ENCODE measurements around the gene OR10H5.
"Not testable (repeated sequence)": the region's sequence is repeated elsewhere in the genome, so short reads cannot be mapped to it uniquely, and the experiment has no call there.

Gene OR10H5

DNA sequence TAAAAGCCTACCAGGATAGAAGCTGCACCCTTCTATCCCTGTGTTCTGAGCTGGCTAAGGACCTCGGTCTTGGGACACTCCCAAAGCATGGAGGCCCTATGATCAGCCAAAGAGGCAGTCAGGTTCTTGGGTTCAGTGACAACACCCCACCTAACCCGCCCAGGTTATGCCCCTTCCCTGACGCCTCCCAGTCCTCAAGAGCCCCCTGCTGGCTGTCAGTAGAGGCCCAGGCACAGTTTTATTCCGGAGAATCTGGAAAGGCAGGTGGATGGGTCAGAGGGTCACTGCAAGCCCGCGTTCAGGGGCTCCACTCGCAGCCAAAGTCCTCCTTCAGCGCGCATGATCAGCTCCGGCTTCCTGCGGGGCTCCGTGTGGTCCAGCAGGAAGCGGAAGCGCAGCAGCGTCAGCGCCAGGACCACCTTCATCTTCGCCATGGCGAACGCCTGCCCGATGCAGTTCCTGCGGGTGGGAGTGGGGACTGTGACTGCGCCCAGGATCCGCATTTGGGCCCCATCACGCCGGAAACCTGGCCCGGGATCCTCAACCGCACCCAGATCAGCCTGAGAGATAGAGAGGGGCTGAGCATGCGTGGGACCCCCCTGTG, 27.4 kb upstream of the OR10H5 start:
- Mint-ChIP-seq H3K36me3 (ENCODE audit: low read depth) (no peaks in the 10 kb centered on the region), H3K9me3 (peaks cover 32% of the 10 kb centered on the region), H3K27ac (no peak overlapping the region), H3K27me3 (ENCODE audit: low read depth) (no peaks in the 10 kb centered on the region), H3K4me1 (no peaks in the 10 kb centered on the region), H3K4me3 (no peak overlapping the region)
- TF ChIP-seq, protein P1, sequence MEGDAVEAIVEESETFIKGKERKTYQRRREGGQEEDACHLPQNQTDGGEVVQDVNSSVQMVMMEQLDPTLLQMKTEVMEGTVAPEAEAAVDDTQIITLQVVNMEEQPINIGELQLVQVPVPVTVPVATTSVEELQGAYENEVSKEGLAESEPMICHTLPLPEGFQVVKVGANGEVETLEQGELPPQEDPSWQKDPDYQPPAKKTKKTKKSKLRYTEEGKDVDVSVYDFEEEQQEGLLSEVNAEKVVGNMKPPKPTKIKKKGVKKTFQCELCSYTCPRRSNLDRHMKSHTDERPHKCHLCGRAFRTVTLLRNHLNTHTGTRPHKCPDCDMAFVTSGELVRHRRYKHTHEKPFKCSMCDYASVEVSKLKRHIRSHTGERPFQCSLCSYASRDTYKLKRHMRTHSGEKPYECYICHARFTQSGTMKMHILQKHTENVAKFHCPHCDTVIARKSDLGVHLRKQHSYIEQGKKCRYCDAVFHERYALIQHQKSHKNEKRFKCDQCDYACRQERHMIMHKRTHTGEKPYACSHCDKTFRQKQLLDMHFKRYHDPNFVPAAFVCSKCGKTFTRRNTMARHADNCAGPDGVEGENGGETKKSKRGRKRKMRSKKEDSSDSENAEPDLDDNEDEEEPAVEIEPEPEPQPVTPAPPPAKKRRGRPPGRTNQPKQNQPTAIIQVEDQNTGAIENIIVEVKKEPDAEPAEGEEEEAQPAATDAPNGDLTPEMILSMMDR (IDR thresholded peaks at IDR 0.05; ENCODE audit: unreplicated experiment in 3 of 3) = no peak

DNA sequence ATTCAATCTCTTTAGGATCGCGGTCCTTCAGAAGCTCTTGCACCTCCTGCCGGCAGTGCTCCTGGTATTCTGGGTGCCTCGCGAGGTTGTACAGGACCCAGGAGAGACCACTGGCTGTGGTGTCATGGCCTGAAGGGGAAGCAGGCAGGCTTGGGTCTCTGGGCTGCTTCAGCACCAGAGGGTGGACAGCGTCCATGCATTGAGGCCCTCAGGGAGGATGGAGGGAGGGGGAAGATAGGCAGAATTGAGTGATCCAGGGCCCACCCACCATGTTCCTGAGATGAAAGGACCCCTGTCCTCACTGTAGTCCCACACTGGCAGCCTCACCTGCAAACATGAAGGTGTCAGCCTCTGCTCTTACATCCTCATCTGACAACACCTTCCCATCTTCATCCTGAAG, 17.9 kb upstream of the OR10H5 start:
- no peaks in the 10 kb centered on the region for H3K27me3 Mint-ChIP-seq (ENCODE audit: low read depth)
- H3K4me1 Mint-ChIP-seq = no peaks in the 10 kb centered on the region
- TF ChIP-seq, protein P1 (IDR thresholded peaks at IDR 0.05; ENCODE audit: unreplicated experiment in 3 of 3) = no peak
- H3K4me3 Mint-ChIP-seq = no peak overlapping the region
- no peaks in the 10 kb centered on the region for H3K36me3 Mint-ChIP-seq (ENCODE audit: low read depth)
- H3K9me3 Mint-ChIP-seq = peaks cover 69% of the 10 kb centered on the region
- no peak overlapping the region for H3K27ac Mint-ChIP-seq

DNA sequence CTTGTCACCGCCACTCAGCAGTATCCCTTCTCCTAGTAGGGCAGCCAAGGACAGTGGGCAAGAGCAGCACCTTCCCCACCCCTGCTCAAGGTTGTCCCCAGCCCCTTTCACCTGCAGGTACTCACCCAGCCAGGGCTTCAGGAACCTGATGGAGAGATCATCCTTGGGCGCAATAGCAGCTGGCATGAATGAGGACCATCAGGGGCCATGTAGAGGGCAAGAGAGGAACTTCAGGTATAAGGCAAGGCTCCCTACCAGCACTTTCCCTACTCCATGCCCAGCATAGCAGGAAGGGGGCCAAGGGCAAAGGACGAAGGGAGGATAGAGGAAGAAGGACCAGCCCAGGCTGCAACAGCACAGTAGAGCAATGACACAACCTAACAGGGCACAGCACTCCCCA, 13.3 kb upstream of the OR10H5 start:
- H3K4me1 Mint-ChIP-seq; H3K4me3 Mint-ChIP-seq; H3K36me3 Mint-ChIP-seq (ENCODE audit: low read depth); H3K27ac Mint-ChIP-seq; H3K27me3 Mint-ChIP-seq (ENCODE audit: low read depth): not testable (repeated sequence)
- peaks cover 68% of the 10 kb centered on the region for H3K9me3 Mint-ChIP-seq

DNA sequence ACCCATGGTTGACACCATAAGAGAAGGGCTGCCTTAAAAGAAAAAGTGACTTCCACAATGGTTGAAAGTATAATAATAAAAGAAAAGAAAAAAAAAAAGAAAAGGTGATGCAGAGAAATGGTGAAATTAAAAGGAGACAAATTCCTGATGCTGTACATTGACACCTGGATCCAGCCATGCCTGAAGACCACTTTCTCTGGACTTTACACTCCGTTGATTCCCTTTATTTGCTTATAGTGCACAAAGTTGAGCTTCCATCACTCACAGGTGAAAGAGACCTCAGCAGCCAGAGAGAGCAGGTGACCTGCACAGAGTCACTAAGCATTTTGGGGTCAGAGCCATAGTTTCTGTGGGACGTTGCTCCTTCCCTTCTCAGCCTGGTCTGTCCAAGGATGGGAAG, 12.2 kb upstream of the OR10H5 start:
- peaks cover 61% of the 10 kb centered on the region for H3K9me3 Mint-ChIP-seq

DNA sequence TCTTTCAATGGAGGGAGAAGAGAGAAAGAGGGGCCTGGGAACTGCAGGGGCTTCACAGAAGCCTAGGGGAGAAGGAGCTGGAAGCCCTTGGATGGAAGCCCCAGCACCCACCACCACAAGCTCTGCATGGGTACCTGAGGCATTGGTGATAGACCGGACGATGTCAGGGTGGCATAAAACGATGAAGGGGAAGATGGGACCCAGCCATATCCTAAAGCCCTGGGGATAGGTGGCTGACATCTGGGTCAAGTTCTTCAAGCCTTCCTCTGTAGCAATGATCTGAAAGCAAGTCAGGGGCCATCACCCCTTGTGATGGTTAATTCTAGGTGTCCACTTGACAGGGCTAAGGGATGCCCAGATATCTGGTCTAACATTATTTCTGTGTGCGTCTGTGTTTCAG, 11.2 kb upstream of the OR10H5 start:
- H3K4me3 Mint-ChIP-seq = no peak overlapping the region
- H3K36me3 Mint-ChIP-seq (ENCODE audit: low read depth) = no peaks in the 10 kb centered on the region
- H3K27ac Mint-ChIP-seq = no peak overlapping the region
- peaks cover 60% of the 10 kb centered on the region for H3K9me3 Mint-ChIP-seq
- no peaks in the 10 kb centered on the region for H3K27me3 Mint-ChIP-seq (ENCODE audit: low read depth)
- H3K4me1 Mint-ChIP-seq = no peaks in the 10 kb centered on the region
- TF ChIP-seq, protein P1 (IDR thresholded peaks at IDR 0.05; ENCODE audit: unreplicated experiment in 3 of 3) = no peak

More for the DNA sequence above, 12.2 kb upstream of the OR10H5 start:
- Mint-ChIP-seq H3K27ac (no peak overlapping the region), H3K36me3 (ENCODE audit: low read depth) (no peaks in the 10 kb centered on the region), H3K4me3 (no peak overlapping the region), H3K27me3 (ENCODE audit: low read depth) (no peaks in the 10 kb centered on the region), H3K4me1 (no peaks in the 10 kb centered on the region)
- TF ChIP-seq, protein P1 (IDR thresholded peaks at IDR 0.05; ENCODE audit: unreplicated experiment in 3 of 3) = no peak

DNA sequence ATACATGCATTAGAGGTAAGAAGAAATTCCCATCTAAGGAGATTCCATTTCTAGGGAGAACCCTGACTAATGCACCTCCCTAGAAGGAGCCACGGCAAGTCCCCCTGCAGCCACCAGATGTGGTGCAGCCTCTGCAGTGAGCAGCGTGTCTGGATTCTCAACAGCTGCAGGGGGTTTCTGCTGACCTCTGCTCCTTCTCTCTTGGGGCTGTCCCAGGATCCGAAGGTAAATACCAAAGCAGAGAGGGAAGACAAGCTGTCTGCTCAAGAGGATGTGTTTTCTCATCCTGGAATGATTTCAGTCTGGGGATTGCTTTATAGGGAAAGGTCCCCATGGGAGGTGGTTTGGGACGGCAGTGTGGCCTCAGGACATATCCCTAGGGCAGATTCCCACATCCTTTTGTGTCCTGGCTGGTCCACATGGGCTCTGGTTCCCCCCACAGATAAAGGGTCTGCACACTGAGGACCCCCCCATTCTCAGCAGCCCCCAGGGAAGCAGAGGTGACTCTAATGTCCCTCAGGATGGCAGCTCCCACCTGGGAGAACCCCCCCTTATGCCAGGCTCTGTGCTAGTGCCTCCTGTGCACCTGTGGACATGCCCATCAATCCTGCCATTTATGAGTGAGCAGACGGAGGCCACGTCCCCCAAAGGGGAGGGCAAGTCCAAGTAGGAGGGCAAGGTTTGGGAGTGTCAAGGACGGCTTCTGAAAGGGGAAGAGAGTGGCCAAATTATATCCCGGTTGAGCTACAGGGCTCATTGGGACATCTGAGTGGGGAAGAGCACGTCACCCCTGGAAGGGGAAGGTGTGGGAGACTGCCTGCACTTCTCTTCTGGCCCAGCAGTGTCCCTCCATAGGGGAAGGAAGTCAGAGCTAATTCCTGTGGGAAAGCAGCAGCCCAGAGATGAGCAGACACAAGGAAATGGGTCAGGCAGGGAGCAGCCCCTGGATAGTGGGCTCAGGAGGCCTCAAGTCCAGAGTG, 10.2 kb upstream of the OR10H5 start:
- Mint-ChIP-seq H3K4me1 (no peaks in the 10 kb centered on the region), H3K36me3 (ENCODE audit: low read depth) (no peaks in the 10 kb centered on the region), H3K27ac (no peak overlapping the region), H3K27me3 (ENCODE audit: low read depth) (no peaks in the 10 kb centered on the region), H3K4me3 (no peak overlapping the region), H3K9me3 (peaks cover 57% of the 10 kb centered on the region)
- TF ChIP-seq, protein P1 (IDR thresholded peaks at IDR 0.05; ENCODE audit: unreplicated experiment in 3 of 3) = no peak
